ENCODE data around the gene PAPOLG.

PAPOLG gene

GRCh38 chr2:60764736-60765534 is 8.9 kb downstream of the PAPOLG start:
- Histone ChIP-seq H3K36me3 (ENCODE audit: control insufficient read depth, insufficient read depth, low read length) (no peaks in the 10 kb centered on the region), H3K4me3 (ENCODE audit: low read depth, low read length) (no peak overlapping the region), H3K9ac (no peak overlapping the region), H3K4me2 (ENCODE audit: low read length) (no peak overlapping the region), H3K27ac (no peak overlapping the region), H3K27me3 (ENCODE audit: control insufficient read depth, insufficient read depth, low read length) (no peaks in the 10 kb centered on the region), H3K79me2 (peaks cover 7% of the 10 kb centered on the region), H2AFZ (no peak overlapping the region), H3K4me1 (no peaks in the 10 kb centered on the region), H3K9me3 (ENCODE audit: control insufficient read depth, low read length) (no peaks in the 10 kb centered on the region)
- no peak for TF ChIP-seq CTCF (IDR thresholded peaks at IDR 0.05)

DNA sequence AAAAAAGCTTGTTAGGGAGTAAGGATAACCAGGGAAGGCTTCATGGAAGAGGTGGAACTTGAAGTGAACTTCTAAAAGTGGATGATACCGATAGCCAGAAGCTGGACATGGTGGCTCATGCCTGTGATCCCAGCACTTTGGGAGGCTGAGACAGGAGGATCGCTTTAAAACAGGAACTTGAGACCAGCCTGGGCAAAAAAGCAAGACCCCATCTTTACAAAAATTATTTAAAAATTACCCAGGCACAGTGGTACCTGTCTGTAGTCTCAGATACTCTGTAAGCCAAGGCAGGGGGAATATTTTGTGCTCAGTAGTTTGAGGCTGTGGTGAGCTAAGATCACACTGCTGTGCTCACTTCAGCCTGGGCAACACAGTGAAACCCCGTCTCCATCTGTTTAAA is 10.2 kb downstream of the PAPOLG start:
- no peaks in the 10 kb centered on the region for H3K36me3 ChIP-seq (ENCODE audit: control insufficient read depth, insufficient read depth, low read length)
- no peaks in the 10 kb centered on the region for H3K4me1 ChIP-seq
- no peak overlapping the region for H3K27ac ChIP-seq
- H3K9ac ChIP-seq, result no peak overlapping the region
- H2AFZ ChIP-seq, result no peak overlapping the region
- H3K27me3 ChIP-seq (ENCODE audit: control insufficient read depth, insufficient read depth, low read length), result no peaks in the 10 kb centered on the region
- H3K4me3 ChIP-seq (ENCODE audit: low read depth, low read length), result no peak overlapping the region
- H3K9me3 ChIP-seq (ENCODE audit: control insufficient read depth, low read length), result no peaks in the 10 kb centered on the region
- peaks cover 7% of the 10 kb centered on the region for H3K79me2 ChIP-seq
- H3K4me2 ChIP-seq (ENCODE audit: low read length), result no peak overlapping the region
- no peak for TF ChIP-seq CTCF (IDR thresholded peaks at IDR 0.05)

DNA sequence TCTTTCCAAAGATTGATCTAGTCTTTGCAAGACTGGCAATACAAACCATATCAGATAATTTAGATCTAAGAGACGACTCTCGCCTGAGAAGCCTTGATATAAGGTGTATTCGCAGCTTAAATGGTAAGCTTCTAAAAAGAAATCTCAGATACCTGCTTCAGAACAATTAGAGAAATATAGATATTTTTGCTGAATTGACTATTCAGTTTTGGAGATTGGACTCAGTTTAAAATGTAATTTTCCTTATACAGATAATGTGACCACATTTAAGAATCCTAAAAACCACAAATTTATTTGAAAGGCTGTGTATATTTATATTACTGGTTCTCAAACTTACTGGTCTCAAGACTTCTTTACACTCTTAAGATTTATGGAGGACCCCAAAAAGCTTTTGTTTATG is 15.4 kb downstream of the PAPOLG start:
- Histone ChIP-seq H3K4me1 (no peaks in the 10 kb centered on the region), H3K4me2 (ENCODE audit: low read length) (no peak overlapping the region), H3K27ac (no peak overlapping the region), H3K36me3 (ENCODE audit: control insufficient read depth, insufficient read depth, low read length) (no peaks in the 10 kb centered on the region), H2AFZ (no peak overlapping the region), H3K79me2 (no peaks in the 10 kb centered on the region), H3K9ac (no peak overlapping the region), H3K9me3 (ENCODE audit: control insufficient read depth, low read length) (no peaks in the 10 kb centered on the region), H3K4me3 (ENCODE audit: low read depth, low read length) (no peak overlapping the region), H3K27me3 (ENCODE audit: control insufficient read depth, insufficient read depth, low read length) (no peaks in the 10 kb centered on the region)
- no peak for TF ChIP-seq CTCF (IDR thresholded peaks at IDR 0.05)

- Histone ChIP-seq H3K27me3 (ENCODE audit: control insufficient read depth, insufficient read depth, low read length) (no peaks in the 10 kb centered on the region), H3K4me1 (no peaks in the 10 kb centered on the region), H3K36me3 (ENCODE audit: control insufficient read depth, insufficient read depth, low read length) (no peaks in the 10 kb centered on the region), H3K4me3 (ENCODE audit: low read depth, low read length) (no peak overlapping the region), H3K27ac (no peak overlapping the region), H3K9ac (no peak overlapping the region), H3K79me2 (no peaks in the 10 kb centered on the region), H3K9me3 (ENCODE audit: control insufficient read depth, low read length) (no peaks in the 10 kb centered on the region), H3K4me2 (ENCODE audit: low read length) (no peak overlapping the region), H2AFZ (no peak overlapping the region)
- no peak for TF ChIP-seq CTCF (IDR thresholded peaks at IDR 0.05)
These were observed 19.1 kb downstream of the PAPOLG start for GRCh38 chr2:60775048-60775639.

- no peak overlapping the region for H3K27ac ChIP-seq
- no peak overlapping the region for H3K4me3 ChIP-seq (ENCODE audit: low read depth, low read length)
- H3K36me3 ChIP-seq (ENCODE audit: control insufficient read depth, insufficient read depth, low read length), result no peaks in the 10 kb centered on the region
- H3K4me1 ChIP-seq, result no peaks in the 10 kb centered on the region
- H3K27me3 ChIP-seq (ENCODE audit: control insufficient read depth, insufficient read depth, low read length), result no peaks in the 10 kb centered on the region
- no peaks in the 10 kb centered on the region for H3K79me2 ChIP-seq
- H3K9ac ChIP-seq, result no peak overlapping the region
- no peaks in the 10 kb centered on the region for H3K9me3 ChIP-seq (ENCODE audit: control insufficient read depth, low read length)
- no peak overlapping the region for H2AFZ ChIP-seq
- H3K4me2 ChIP-seq (ENCODE audit: low read length), result no peak overlapping the region
- no peak for TF ChIP-seq CTCF (IDR thresholded peaks at IDR 0.05)
These were observed 22.3 kb downstream of the PAPOLG start for GRCh38 chr2:60778352-60778751.

Data from parathyroid adenoma (tissue), 2 donors.